Vagina (tissue), 2 donors: ENCODE measurements around the gene CFAP74.

ENCODE experiments used
- POLR2A ChIP-seq, 2 donors: fragments of 450-650 bp; IDR thresholded peaks; one replicate each; pipeline ENCODE4 v1.6.1; 2017; ENCODE audit warnings: antibody characterized with exemption in 2 of 2, mild to moderate bottlenecking in 2 of 2, moderate library complexity in 2 of 2
- POLR2AphosphoS5 ChIP-seq, 2 donors: sonication (generic); formaldehyde crosslinking; IDR thresholded peaks; one replicate each; pipeline ENCODE4 v1.9.0; 2017; ENCODE audit warnings: antibody characterized with exemption in 2 of 2, mild to moderate bottlenecking in 2 of 2, low read depth in 1 of 2; ENCODE audit not compliant: insufficient read depth in 1 of 2
- TF ChIP-seq, protein P1 (sequence below), 3 experiments: fragments of 450-650 bp in 2 of 3; fragments of 200-600 bp in 1 of 3; sonication (generic) in 1 of 3; IDR thresholded peaks; one replicate each; pipeline ENCODE4 v1.5.1; 2017 to 2019; ENCODE audit warnings: antibody characterized with exemption in 3 of 3, mild to moderate bottlenecking in 2 of 3, moderate library complexity in 2 of 3

GRCh38 chr1:1941868-1942752, 61.5 kb downstream of the CFAP74 start:
- TF ChIP-seq, protein P1, sequence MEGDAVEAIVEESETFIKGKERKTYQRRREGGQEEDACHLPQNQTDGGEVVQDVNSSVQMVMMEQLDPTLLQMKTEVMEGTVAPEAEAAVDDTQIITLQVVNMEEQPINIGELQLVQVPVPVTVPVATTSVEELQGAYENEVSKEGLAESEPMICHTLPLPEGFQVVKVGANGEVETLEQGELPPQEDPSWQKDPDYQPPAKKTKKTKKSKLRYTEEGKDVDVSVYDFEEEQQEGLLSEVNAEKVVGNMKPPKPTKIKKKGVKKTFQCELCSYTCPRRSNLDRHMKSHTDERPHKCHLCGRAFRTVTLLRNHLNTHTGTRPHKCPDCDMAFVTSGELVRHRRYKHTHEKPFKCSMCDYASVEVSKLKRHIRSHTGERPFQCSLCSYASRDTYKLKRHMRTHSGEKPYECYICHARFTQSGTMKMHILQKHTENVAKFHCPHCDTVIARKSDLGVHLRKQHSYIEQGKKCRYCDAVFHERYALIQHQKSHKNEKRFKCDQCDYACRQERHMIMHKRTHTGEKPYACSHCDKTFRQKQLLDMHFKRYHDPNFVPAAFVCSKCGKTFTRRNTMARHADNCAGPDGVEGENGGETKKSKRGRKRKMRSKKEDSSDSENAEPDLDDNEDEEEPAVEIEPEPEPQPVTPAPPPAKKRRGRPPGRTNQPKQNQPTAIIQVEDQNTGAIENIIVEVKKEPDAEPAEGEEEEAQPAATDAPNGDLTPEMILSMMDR (IDR thresholded peaks at IDR 0.05), result no peak
- TF ChIP-seq POLR2A (IDR thresholded peaks at IDR 0.05), result no peak
- no peak for TF ChIP-seq POLR2AphosphoS5 (IDR thresholded peaks at IDR 0.05; ENCODE audit: insufficient read depth in 1 of 2, low read depth in 1 of 2)
